HK-2 (cell line): ENCODE measurements around the gene NFIC.

ENCODE experiments used
- DNase-seq: peaks from one replicate; pipeline ENCODE4 v3.0.0-alpha.2; 2018; ENCODE audit not compliant: unreplicated experiment

NFIC gene

GRCh38 chr19:3359015-3359918 is 7.1 kb upstream of the NFIC start:
- peak; percentile 46 for DNase-seq

GRCh38 chr19:3359919-3360420 is 6.4 kb upstream of the NFIC start:
- no peak for DNase-seq

- peak; percentile 20 for DNase-seq
Measured at GRCh38 chr19:3360421-3361383, 5.7 kb upstream of the NFIC start.

- no peak for DNase-seq
Measured at GRCh38 chr19:3361384-3362216, 4.8 kb upstream of the NFIC start.

- DNase-seq = no peak
Measured at GRCh38 chr19:3362217-3362906, 4.0 kb upstream of the NFIC start.

GRCh38 chr19:3363841-3364500 is 2.4 kb upstream of the NFIC start:
- no peak for DNase-seq

- DNase-seq = no peak
Measured at GRCh38 chr19:3364501-3364858, 1.9 kb upstream of the NFIC start.

GRCh38 chr19:3365093-3365835 is 1.1 kb upstream of the NFIC start:
- DNase-seq = no peak

- DNase-seq = peak; percentile 52
Measured at GRCh38 chr19:3366753-3367627, 607 bp downstream of the NFIC start.

GRCh38 chr19:3367628-3368440 is 1.5 kb downstream of the NFIC start:
- no peak for DNase-seq

- DNase-seq = no peak
Measured at GRCh38 chr19:3368441-3368795, 2.0 kb downstream of the NFIC start.

- DNase-seq = no peak
Measured at GRCh38 chr19:3368848-3369336, 2.5 kb downstream of the NFIC start.

- no peak for DNase-seq
Measured at GRCh38 chr19:3369337-3370213, 3.2 kb downstream of the NFIC start.

- no peak for DNase-seq
Measured at GRCh38 chr19:3370214-3370720, 3.9 kb downstream of the NFIC start.

- DNase-seq = no peak
Measured at GRCh38 chr19:3370728-3371591, 4.6 kb downstream of the NFIC start.
